ENCODE measurements around the gene CHD9.
"Not testable (repeated sequence)": the region's sequence is repeated elsewhere in the genome, so short reads cannot be mapped to it uniquely, and the experiment has no call there.

DNA sequence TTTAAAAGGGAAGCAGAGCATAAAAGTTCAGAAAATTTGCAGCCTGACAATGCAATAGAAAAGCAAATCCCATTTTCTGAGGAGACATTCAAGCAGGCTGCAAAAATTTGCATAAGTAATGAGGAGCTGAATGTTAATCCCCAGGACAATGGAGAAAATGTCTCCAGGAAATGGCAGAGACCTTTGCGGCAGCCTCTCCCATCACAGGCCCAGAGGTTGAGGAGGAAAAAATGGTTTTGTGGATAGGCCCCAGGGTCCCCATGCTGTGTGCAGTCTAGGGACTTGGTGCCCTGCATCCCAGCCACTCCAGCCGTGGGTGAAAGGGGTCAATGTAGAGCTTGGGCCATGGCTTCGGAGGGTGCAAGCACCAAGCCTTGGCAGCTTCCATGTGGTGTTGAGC is 19.5 kb downstream of the CHD9 start:
- TF ChIP-seq, protein P1, sequence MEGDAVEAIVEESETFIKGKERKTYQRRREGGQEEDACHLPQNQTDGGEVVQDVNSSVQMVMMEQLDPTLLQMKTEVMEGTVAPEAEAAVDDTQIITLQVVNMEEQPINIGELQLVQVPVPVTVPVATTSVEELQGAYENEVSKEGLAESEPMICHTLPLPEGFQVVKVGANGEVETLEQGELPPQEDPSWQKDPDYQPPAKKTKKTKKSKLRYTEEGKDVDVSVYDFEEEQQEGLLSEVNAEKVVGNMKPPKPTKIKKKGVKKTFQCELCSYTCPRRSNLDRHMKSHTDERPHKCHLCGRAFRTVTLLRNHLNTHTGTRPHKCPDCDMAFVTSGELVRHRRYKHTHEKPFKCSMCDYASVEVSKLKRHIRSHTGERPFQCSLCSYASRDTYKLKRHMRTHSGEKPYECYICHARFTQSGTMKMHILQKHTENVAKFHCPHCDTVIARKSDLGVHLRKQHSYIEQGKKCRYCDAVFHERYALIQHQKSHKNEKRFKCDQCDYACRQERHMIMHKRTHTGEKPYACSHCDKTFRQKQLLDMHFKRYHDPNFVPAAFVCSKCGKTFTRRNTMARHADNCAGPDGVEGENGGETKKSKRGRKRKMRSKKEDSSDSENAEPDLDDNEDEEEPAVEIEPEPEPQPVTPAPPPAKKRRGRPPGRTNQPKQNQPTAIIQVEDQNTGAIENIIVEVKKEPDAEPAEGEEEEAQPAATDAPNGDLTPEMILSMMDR (IDR thresholded peaks at IDR 0.05 in 2 of 3, conservative IDR thresholded peaks at IDR 0.05 in 1 of 3; ENCODE audit: borderline replicate concordance in 1 of 3, insufficient read depth in 1 of 3, low read depth in 2 of 3, low read length in 2 of 3) = not testable (repeated sequence)
- not testable (repeated sequence) for TF ChIP-seq POLR2A (IDR thresholded peaks at IDR 0.05; ENCODE audit: borderline replicate concordance, extremely low read depth, insufficient read depth, insufficient read length); CEBPB (IDR thresholded peaks at IDR 0.05; ENCODE audit: low read depth); ZNF274 (IDR thresholded peaks at IDR 0.05; ENCODE audit: low read depth, low read length); EGR1 (IDR thresholded peaks at IDR 0.05; ENCODE audit: low read depth); EZH2 (IDR thresholded peaks at IDR 0.05)

Data from HCT116 (cell line).